Esophagus squamous epithelium (tissue), 5 donors: Measurements from ENCODE around the gene COL8A1. TPM values are rescaled to one million over a fixed set of nuclear protein-coding genes. Genes with fewer than 3 reads are reported as not detected.

ENCODE experiments used
- DNase-seq: peaks from one replicate; lab custom pipeline; 2025; lab: John Stamatoyannopoulos, UW
- H3K27ac ChIP-seq, 4 donors: fragments of 200-600 bp; sonication (generic); one replicate each; pipeline ENCODE4 v1.5.1; 2016 to 2019; ENCODE audit warnings: mild to moderate bottlenecking in 1 of 4
- H3K27me3 ChIP-seq, 4 donors: fragments of 200-600 bp; sonication (generic); 1 replicate in 3 of 4; 2 replicates in 1 of 4; pipeline versions ENCODE4 v1.5.1 to v1.6.0; 2017 to 2021; ENCODE audit warnings: antibody characterized with exemption in 1 of 4
- H3K36me3 ChIP-seq, 3 donors: fragments of 200-600 bp; sonication (generic); one replicate each; pipeline ENCODE4 v1.5.1; 2016 to 2019
- H3K4me1 ChIP-seq, 3 donors: fragments of 200-600 bp; sonication (generic); one replicate each; pipeline ENCODE4 v1.5.1; 2017 to 2019
- H3K4me3 ChIP-seq, 4 donors: fragments of 200-600 bp; sonication (generic); 1 replicate in 3 of 4; 2 replicates in 1 of 4; pipeline ENCODE4 v1.5.1; 2016 to 2019; ENCODE audit warnings: mild to moderate bottlenecking in 2 of 4, moderate library complexity in 1 of 4
- H3K9me3 ChIP-seq, 3 donors: fragments of 200-600 bp; sonication (generic); one replicate each; pipeline ENCODE4 v1.5.1; 2016 to 2019
- POLR2A ChIP-seq, 4 donors: fragments of 450-650 bp; IDR thresholded peaks; one replicate each; pipeline ENCODE4 v1.6.1; 2017; ENCODE audit warnings: antibody characterized with exemption in 4 of 4, mild to moderate bottlenecking in 4 of 4, moderate library complexity in 3 of 4
- WGBS, 2 donors: methylation state at CpG; one replicate each; pipeline ENCODE4 v1.1.5; 2018; 5-methylcytosine and 5-hydroxymethylcytosine counted together
- intact Hi-C: fragments of 100-400 bp; cut with DNase I; formaldehyde crosslinking; loops from one replicate; pipeline ENCODE4 v1.15.0; 2022
- total RNA-seq, 4 donors: library from RNA; depleted of rRNA; stranded (reverse); fragments of >200 nt; gene quantifications; one replicate each; pipeline ENCODE4 v1.1.0, GENCODE V29; 2016
- TF ChIP-seq, protein P1 (sequence below), 6 experiments: fragments of 450-650 bp in 4 of 6; fragments of 200-600 bp in 2 of 6; sonication (generic) in 2 of 6; IDR thresholded peaks; one replicate each; pipeline ENCODE4 v1.5.1; 2016 to 2019; ENCODE audit warnings: antibody characterized with exemption in 6 of 6, mild to moderate bottlenecking in 4 of 6, moderate library complexity in 4 of 6
- donor health status: DM: yes; HTN: yes; CAD: no.

The COL8A1 gene
- total RNA-seq, 4 donors from 2014 or later = 2.3 to 15.6 (median 5.0) TPM

DNA sequence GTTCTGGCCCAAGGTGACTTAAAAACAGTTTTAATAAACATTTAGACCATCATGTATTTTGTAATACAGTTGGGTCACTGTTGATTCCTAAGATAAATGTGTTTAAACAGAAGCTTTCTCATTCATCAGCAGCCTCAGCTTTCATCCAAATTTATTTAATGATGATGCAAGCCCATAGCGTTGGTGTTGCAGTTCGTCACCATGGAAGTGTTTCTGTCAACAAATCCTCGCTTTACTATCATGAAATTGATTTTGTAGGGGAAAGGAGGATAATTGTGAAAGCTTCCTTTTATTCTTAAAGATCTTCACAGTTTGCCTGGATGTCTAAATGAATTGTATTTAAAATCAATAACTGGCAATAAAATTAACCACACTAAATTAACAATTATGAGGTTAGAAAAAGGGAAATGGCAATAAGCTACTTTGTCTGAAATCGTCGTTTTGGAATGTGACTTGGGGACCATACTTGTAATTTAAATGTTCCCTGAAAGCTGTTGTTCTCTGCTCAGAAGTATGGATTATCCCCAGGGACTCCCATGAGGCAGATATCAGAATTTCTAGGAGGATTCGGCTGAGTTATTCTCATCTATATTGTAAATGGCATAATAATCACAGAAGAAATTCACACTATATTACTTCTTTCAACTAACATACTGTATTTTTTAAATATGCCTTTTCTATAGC lies 208.2 kb downstream of the COL8A1 start:
- Histone ChIP-seq H3K4me3 (no peak overlapping the region), H3K27me3 (no peaks in the 10 kb centered on the region), H3K4me1 (peaks cover 0 to 42% (median 8%) of the 10 kb centered on the region in 3 donors), H3K36me3 (peaks cover 0 to 6% (median 0%) of the 10 kb centered on the region in 3 donors), H3K9me3 (no peaks in the 10 kb centered on the region), H3K27ac (peak overlapping the region in 3 of 4 donors; percentile 75 to 79 (median 78))
- no peak for TF ChIP-seq POLR2A (IDR thresholded peaks at IDR 0.05)
- TF ChIP-seq, protein P1, sequence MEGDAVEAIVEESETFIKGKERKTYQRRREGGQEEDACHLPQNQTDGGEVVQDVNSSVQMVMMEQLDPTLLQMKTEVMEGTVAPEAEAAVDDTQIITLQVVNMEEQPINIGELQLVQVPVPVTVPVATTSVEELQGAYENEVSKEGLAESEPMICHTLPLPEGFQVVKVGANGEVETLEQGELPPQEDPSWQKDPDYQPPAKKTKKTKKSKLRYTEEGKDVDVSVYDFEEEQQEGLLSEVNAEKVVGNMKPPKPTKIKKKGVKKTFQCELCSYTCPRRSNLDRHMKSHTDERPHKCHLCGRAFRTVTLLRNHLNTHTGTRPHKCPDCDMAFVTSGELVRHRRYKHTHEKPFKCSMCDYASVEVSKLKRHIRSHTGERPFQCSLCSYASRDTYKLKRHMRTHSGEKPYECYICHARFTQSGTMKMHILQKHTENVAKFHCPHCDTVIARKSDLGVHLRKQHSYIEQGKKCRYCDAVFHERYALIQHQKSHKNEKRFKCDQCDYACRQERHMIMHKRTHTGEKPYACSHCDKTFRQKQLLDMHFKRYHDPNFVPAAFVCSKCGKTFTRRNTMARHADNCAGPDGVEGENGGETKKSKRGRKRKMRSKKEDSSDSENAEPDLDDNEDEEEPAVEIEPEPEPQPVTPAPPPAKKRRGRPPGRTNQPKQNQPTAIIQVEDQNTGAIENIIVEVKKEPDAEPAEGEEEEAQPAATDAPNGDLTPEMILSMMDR (IDR thresholded peaks at IDR 0.05) = no peak
- no peak for DNase-seq
- intact Hi-C loops = loop anchor here (10.0 kb wide), 1 partner anchor 218 kb away; no protein-coding TSS in a partner anchor
- WGBS, 2 donors = 35 to 53% methylated on average over 6 of the region's 6 CpGs

DNA sequence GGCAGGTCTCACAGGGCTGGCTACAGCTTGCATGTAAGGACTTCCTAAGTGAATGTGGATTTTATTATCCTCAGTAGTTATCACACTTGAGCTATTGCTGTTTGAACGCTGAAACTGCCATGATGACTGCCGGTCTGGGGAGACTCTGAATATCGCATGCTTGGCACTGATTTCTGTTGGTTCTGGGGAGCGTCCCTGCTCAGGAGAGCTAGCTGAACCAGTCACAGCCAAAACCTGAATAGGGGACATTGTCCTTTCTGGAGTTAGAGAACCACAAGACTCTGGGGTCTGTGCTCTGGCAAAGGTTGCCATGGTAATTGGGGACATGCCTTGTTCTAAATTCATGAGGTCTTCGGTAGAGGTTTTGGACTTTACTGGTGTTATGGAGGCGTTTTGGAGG lies 210.0 kb downstream of the COL8A1 start:
- 85 to 93% methylated on average over 6 of the region's 6 CpGs for WGBS, 2 donors
- intact Hi-C loops = loop anchor here (10.0 kb wide), 1 partner anchor 216 kb away; no protein-coding TSS in a partner anchor
- no peaks in the 10 kb centered on the region for H3K9me3 ChIP-seq

More for the DNA sequence above, 210.0 kb downstream of the COL8A1 start:
- Histone ChIP-seq H3K27me3 (no peaks in the 10 kb centered on the region), H3K36me3 (peaks cover 0 to 6% (median 0%) of the 10 kb centered on the region in 3 donors), H3K4me3 (no peak overlapping the region), H3K4me1 (peaks cover 0 to 35% (median 8%) of the 10 kb centered on the region in 3 donors), H3K27ac (peak overlapping the region in 3 of 4 donors; percentile 8 to 30 (median 18))
- TF ChIP-seq POLR2A (IDR thresholded peaks at IDR 0.05) = no peak
- TF ChIP-seq, protein P1 (IDR thresholded peaks at IDR 0.05) = no peak
- no peak for DNase-seq

Other genes starting within 250 kb of the COL8A1 start
- gene CMSS1, start 179.3 kb downstream of the COL8A1 start, total RNA-seq = 10 to 100 TPM in 3 of 4 donors, 1 to 10 TPM in 1; 9.2 to 18.5 (median 12.9) TPM